ENCODE measurements around the gene ZFYVE28. TPM values are rescaled to one million over a fixed set of nuclear protein-coding genes. Genes with fewer than 3 reads are reported as not detected.

ZFYVE28 gene
- total RNA-seq, 4 donors from 2014 or later: 44.8 to 110 (median 69.6) TPM

DNA sequence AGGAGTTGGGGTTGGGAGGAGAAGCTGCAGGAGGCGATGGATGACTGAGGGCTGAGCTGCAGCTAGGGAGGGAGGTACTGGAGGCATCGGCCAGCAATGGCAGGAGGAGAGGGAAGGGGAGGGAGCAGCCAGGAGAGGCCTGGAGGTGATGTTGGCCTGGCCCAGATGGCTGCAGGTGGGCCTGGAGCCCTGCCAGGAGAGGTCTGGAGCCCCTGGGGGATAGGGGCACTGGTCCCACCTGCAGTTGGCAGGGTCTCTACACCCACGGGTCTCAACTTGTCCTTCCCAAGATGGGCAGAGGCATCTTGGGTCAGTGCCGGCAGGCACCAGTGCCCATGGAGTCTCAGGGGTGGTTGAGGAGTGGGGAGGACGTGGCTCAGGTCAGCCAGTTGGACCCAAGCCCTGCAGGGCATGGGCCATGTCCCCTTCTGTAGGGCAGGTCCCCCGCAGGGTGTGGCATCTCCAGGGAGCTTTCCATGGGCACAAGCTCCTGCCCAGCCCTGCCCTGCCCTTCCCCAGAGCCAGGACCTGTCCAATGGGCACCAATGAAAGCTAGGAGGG lies 153.9 kb downstream of the ZFYVE28 start:
- in situ Hi-C loops (cut with MboI; ENCODE audit: low pct_ligation_motif_present in 1 of 4, low pct_unique_long_range_greater_than_20kb in 1 of 4, low sequenced_read_pairs in 3 of 4) (no loop called here), intact Hi-C loops (cut with DNase I; ENCODE audit: low total_unique reads) (no loop called here)
- TF ChIP-seq, protein P1, sequence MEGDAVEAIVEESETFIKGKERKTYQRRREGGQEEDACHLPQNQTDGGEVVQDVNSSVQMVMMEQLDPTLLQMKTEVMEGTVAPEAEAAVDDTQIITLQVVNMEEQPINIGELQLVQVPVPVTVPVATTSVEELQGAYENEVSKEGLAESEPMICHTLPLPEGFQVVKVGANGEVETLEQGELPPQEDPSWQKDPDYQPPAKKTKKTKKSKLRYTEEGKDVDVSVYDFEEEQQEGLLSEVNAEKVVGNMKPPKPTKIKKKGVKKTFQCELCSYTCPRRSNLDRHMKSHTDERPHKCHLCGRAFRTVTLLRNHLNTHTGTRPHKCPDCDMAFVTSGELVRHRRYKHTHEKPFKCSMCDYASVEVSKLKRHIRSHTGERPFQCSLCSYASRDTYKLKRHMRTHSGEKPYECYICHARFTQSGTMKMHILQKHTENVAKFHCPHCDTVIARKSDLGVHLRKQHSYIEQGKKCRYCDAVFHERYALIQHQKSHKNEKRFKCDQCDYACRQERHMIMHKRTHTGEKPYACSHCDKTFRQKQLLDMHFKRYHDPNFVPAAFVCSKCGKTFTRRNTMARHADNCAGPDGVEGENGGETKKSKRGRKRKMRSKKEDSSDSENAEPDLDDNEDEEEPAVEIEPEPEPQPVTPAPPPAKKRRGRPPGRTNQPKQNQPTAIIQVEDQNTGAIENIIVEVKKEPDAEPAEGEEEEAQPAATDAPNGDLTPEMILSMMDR (IDR thresholded peaks at IDR 0.05): no peak
- TF ChIP-seq POLR2AphosphoS5 (IDR thresholded peaks at IDR 0.05) (no peak), POLR2A (IDR thresholded peaks at IDR 0.05) (no peak), EP300 (IDR thresholded peaks at IDR 0.05; ENCODE audit: low read depth) (no peak)
- WGBS, 2 donors (ENCODE audit: low coverage in 1 of 2): 60 to 80% methylated on average over 1 to 4 of the region's 6 CpGs
- Histone ChIP-seq H3K27ac (no peak overlapping the region), H3K4me1 (peaks cover 21 to 45% (median 31%) of the 10 kb centered on the region in 4 donors), H3K36me3 (no peaks in the 10 kb centered on the region), H3K4me3 (no peak overlapping the region), H3K9me3 (no peaks in the 10 kb centered on the region), H3K27me3 (no peaks in the 10 kb centered on the region)
- no peak for DNase-seq

DNA sequence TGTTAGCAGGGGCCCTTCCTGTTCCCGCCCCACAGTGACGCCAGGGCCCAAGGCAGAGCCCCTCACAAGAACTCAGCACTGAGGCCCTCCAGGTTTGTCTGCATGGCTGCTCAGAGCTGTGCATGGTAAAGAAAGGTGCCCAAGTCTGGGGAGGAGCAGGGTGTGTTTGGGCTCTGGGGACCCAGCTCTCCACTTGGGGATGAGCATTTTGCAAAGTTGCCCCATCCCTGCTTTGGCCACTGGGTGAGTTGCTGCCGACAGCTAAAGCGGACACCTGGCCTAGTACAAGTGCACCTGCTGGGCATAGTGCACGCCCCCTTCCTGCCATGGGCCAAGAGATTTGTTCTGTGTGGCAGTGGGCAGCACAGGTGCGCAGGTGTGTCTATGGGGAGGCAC lies 154.5 kb downstream of the ZFYVE28 start:
- Histone ChIP-seq H3K4me1 (peaks cover 26 to 52% (median 36%) of the 10 kb centered on the region in 4 donors), H3K9me3 (no peaks in the 10 kb centered on the region), H3K27ac (no peak overlapping the region), H3K36me3 (no peaks in the 10 kb centered on the region), H3K4me3 (no peak overlapping the region), H3K27me3 (no peaks in the 10 kb centered on the region)
- 50% methylated on average over 6 of the region's 6 CpGs; no CpG with 5 or more reads in 1 of the 2 donors for WGBS, 2 donors (ENCODE audit: low coverage in 1 of 2)
- intact Hi-C loops (cut with DNase I; ENCODE audit: low total_unique reads): no loop called here
- in situ Hi-C loops (cut with MboI; ENCODE audit: low pct_ligation_motif_present in 1 of 4, low pct_unique_long_range_greater_than_20kb in 1 of 4, low sequenced_read_pairs in 3 of 4): no loop called here
- DNase-seq: no peak
- no peak for TF ChIP-seq POLR2AphosphoS5 (IDR thresholded peaks at IDR 0.05)

DNA sequence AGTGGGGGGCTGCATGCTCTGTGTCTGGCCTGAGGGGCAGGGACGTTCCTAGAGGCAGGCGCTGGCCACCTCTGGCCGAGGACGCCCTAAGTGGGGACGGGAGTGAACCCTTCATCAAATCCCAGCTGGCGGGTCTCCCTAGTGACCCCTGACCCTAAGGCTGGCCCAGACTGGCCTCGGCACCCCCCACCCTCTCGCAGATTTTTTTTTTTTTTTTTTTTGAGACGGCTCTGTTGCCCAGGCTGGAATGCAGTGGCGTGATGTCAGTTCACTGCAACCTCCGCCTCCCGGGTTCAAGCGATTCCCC lies 155.5 kb downstream of the ZFYVE28 start:
- Histone ChIP-seq H3K27ac (peak overlapping the region; percentile 91 to 99 (median 98)), H3K9me3 (no peaks in the 10 kb centered on the region), H3K36me3 (no peaks in the 10 kb centered on the region), H3K4me3 (peak overlapping the region; percentile 53 to 96 (median 65)), H3K4me1 (peaks cover 26 to 62% (median 46%) of the 10 kb centered on the region in 4 donors), H3K27me3 (no peaks in the 10 kb centered on the region)
- DNase-seq: no peak
- in situ Hi-C loops (cut with MboI; ENCODE audit: low pct_ligation_motif_present in 1 of 4, low pct_unique_long_range_greater_than_20kb in 1 of 4, low sequenced_read_pairs in 3 of 4) (no loop called here), intact Hi-C loops (cut with DNase I; ENCODE audit: low total_unique reads) (no loop called here)
- WGBS, 2 donors (ENCODE audit: low coverage in 1 of 2): 42% methylated on average over 13 of the region's 13 CpGs; no CpG with 5 or more reads in 1 of the 2 donors
- no peak for TF ChIP-seq EP300 (IDR thresholded peaks at IDR 0.05; ENCODE audit: low read depth)
- TF ChIP-seq POLR2AphosphoS5 (IDR thresholded peaks at IDR 0.05): no peak
- no peak for TF ChIP-seq POLR2A (IDR thresholded peaks at IDR 0.05)
- TF ChIP-seq, protein P1 (IDR thresholded peaks at IDR 0.05): no peak

DNA sequence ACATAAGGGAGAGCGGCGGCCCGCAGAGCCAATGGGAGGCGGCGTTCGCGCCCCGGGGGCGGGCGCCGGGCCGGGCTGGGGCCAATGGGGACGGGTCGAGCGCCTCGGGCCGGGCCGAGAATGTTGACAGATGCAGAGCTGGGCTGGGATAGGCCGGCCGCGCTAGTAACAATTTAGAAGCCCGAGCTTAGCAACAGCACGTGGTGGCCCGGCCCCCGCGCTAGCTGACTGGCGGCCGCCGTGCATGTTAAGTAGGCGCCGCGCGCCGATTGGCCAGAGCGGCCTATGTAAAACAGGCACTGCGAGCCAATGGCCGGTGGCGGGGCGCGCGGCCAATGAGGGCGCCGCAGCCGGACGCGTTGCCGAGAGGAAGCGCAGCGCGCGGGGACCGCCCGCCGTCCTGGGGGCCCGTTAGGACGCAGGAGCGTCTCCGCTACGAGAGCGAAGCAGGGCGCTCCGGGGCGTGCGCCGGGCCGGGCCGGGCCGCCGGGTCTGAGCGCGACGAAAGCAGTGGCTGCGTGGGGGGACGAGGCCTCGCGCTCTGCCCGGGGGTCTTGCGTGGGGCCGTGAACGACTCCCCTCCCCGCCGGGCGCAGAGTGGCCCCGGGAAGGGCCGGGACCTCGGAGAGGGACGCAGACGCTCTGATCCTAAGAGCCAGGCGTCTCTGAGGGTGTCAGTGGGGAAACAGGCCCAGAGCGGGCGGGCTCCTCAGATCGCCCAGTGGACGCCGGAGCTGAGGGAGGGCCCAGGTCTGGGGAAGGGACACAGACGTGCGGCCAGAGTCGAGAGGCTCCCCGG lies 156.1 kb downstream of the ZFYVE28 start:
- peaks cover 26 to 68% (median 51%) of the 10 kb centered on the region in 4 donors for H3K4me1 ChIP-seq
- WGBS, 2 donors (ENCODE audit: low coverage in 1 of 2): 1% methylated on average over 60 of the region's 98 CpGs; no CpG with 5 or more reads in 1 of the 2 donors

More for the DNA sequence above, 156.1 kb downstream of the ZFYVE28 start:
- in situ Hi-C loops (cut with MboI; ENCODE audit: low pct_ligation_motif_present in 1 of 4, low pct_unique_long_range_greater_than_20kb in 1 of 4, low sequenced_read_pairs in 3 of 4): no loop called here
- Histone ChIP-seq H3K36me3 (no peaks in the 10 kb centered on the region), H3K27ac (peak overlapping the region; percentile 91 to 99 (median 98)), H3K9me3 (no peaks in the 10 kb centered on the region), H3K27me3 (no peaks in the 10 kb centered on the region), H3K4me3 (peak overlapping the region; percentile 53 to 100 (median 81))
- intact Hi-C loops (cut with DNase I; ENCODE audit: low total_unique reads): no loop called here
- TF ChIP-seq EP300 (IDR thresholded peaks at IDR 0.05; ENCODE audit: low read depth) (no peak), POLR2A (IDR thresholded peaks at IDR 0.05) (peak; percentile 82), POLR2AphosphoS5 (IDR thresholded peaks at IDR 0.05) (peak; percentile 92 to 94 (median 92))
- TF ChIP-seq, protein P1 (IDR thresholded peaks at IDR 0.05): no peak
- DNase-seq: peak; percentile 99
